IMR-90 (cell line): Measurements from ENCODE around the gene EEF1E1. TPM values are rescaled to one million over a fixed set of nuclear protein-coding genes. Genes with fewer than 3 reads are reported as not detected.

Source experiments
- ATAC-seq: fragments of 200-7000 bp; cut with Tn5 transposase; 2 replicates; pipeline ENCODE4 v1.9.1; 2020; ENCODE audit warnings: low read depth, mild to moderate bottlenecking, moderate library complexity
- Bru-seq: library from RNA; stranded (reverse); fragments of 400-500 nt; gene quantifications from one replicate; lab custom pipeline; 2021; lab: Mats Ljungman, UMichigan
- BruChase-seq, 2 experiments: library from RNA; stranded (reverse); fragments of 400-500 nt; gene quantifications; one replicate each; lab custom pipeline; 2021; lab: Mats Ljungman, UMichigan
- BruUV-seq: library from RNA; stranded (reverse); fragments of 400-500 nt; replicated peaks from 2 replicates; lab custom pipeline; 2021; lab: Mats Ljungman, UMichigan
- CTCF ChIA-PET: fragments of 300-600 bp; formaldehyde crosslinking; extraction: SDS; loops from one replicate; lab custom pipeline; 2021; ENCODE audit warnings: antibody characterized with exemption; lab: Yijun Ruan, JAX
- POLR2A ChIA-PET: fragments of 300-600 bp; sonication (Branson Sonifier 250); formaldehyde crosslinking; loops from one replicate; lab custom pipeline; 2022; ENCODE audit warnings: antibody characterized with exemption; ENCODE audit not compliant: unreplicated experiment; lab: Charles Lee
- DNase-seq: peaks from one replicate; pipeline ENCODE4 v3.0.0; 2013
- H2AFZ ChIP-seq: replicated peaks from 2 replicates; pipeline ENCODE3; 2013; ENCODE audit warnings: low read length, mild to moderate bottlenecking; ENCODE audit not compliant: poor library complexity
- H2AK5ac ChIP-seq: 2 replicates; pipeline ENCODE4 v1.6.1; 2013; ENCODE audit warnings: low read depth, low read length, inconsistent platforms
- H2AK9ac ChIP-seq: replicated peaks from 2 replicates; pipeline ENCODE3; 2013; ENCODE audit warnings: mild to moderate bottlenecking, low read depth, low read length, moderate library complexity; ENCODE audit not compliant: poor library complexity
- H2BK120ac ChIP-seq: 2 replicates; pipeline ENCODE4 v1.6.1; 2013; ENCODE audit warnings: low read depth, low read length, inconsistent platforms
- H2BK15ac ChIP-seq: 3 replicates; pipeline ENCODE4 v1.6.1; 2013; ENCODE audit warnings: low read depth, low read length, inconsistent platforms
- H2BK20ac ChIP-seq: 2 replicates; pipeline ENCODE4 v1.6.1; 2013; ENCODE audit warnings: low read depth, mild to moderate bottlenecking, inconsistent platforms, low read length, moderate library complexity
- H2BK5ac ChIP-seq: 2 replicates; pipeline ENCODE4 v1.6.1; 2013; ENCODE audit warnings: mild to moderate bottlenecking, low read depth, low read length, inconsistent platforms; ENCODE audit not compliant: poor library complexity, severe bottlenecking
- H3K14ac ChIP-seq: replicated peaks from 2 replicates; pipeline ENCODE4 v1.6.1; 2013; ENCODE audit warnings: low read depth, low read length, inconsistent platforms
- H3K18ac ChIP-seq: 2 replicates; pipeline ENCODE4 v1.6.1; 2013; ENCODE audit warnings: low read depth, low read length, control low read depth
- H3K23ac ChIP-seq: 2 replicates; pipeline ENCODE4 v1.6.1; 2013; ENCODE audit warnings: low read depth, low read length, inconsistent platforms
- H3K27ac ChIP-seq: 2 replicates; pipeline ENCODE4 v1.5.1; 2013; ENCODE audit warnings: mild to moderate bottlenecking, control low read depth, low read length; ENCODE audit not compliant: insufficient read depth
- H3K27me3 ChIP-seq: 2 replicates; pipeline ENCODE4 v1.6.1; 2013; ENCODE audit warnings: low read length; ENCODE audit not compliant: control insufficient read depth, insufficient read depth
- H3K36me3 ChIP-seq: 2 replicates; pipeline ENCODE4 v1.6.1; 2013; ENCODE audit warnings: low read length, mixed read lengths; ENCODE audit not compliant: control insufficient read depth, insufficient read depth
- H3K4ac ChIP-seq: 2 replicates; pipeline ENCODE4 v1.6.1; 2013; ENCODE audit warnings: low read depth, low read length, inconsistent platforms
- H3K4me1 ChIP-seq: 2 replicates; pipeline ENCODE4 v1.6.1; 2013; ENCODE audit warnings: low read length, mixed read lengths; ENCODE audit not compliant: control insufficient read depth, insufficient read depth
- H3K4me2 ChIP-seq: 2 replicates; pipeline ENCODE4 v1.6.1; 2013; ENCODE audit warnings: low read depth, mild to moderate bottlenecking, control low read depth, low read length, moderate library complexity
- H3K4me3 ChIP-seq: 2 replicates; pipeline ENCODE4 v1.5.1; 2013; ENCODE audit warnings: low read depth, mild to moderate bottlenecking, control low read depth, low read length, moderate library complexity; ENCODE audit not compliant: insufficient read depth
- H3K56ac ChIP-seq: 2 replicates; pipeline ENCODE4 v1.6.1; 2013; ENCODE audit warnings: low read length, inconsistent platforms; ENCODE audit not compliant: insufficient read depth; ENCODE audit errors: extremely low read depth
- H3K79me1 ChIP-seq, 2 experiments: 2 replicates each; pipeline ENCODE4 v1.6.1; 2013; ENCODE audit warnings: low read length in 2 of 2, inconsistent platforms in 1 of 2, low read depth in 1 of 2
- H3K9ac ChIP-seq: 2 replicates; pipeline ENCODE4 v1.6.1; 2013; ENCODE audit warnings: low read depth, low read length, control low read depth
- H3K9me1 ChIP-seq: 2 replicates; pipeline ENCODE4 v1.6.1; 2013; ENCODE audit warnings: low read length, inconsistent platforms; ENCODE audit not compliant: insufficient read depth
- H3K9me3 ChIP-seq: 2 replicates; pipeline ENCODE4 v1.6.1; 2013; ENCODE audit warnings: low read length; ENCODE audit not compliant: control insufficient read depth, insufficient read depth
- H4K20me1 ChIP-seq: 2 replicates; pipeline ENCODE4 v1.6.1; 2013; ENCODE audit warnings: low read length, inconsistent platforms; ENCODE audit not compliant: insufficient read depth
- H4K5ac ChIP-seq: 2 replicates; pipeline ENCODE4 v1.6.1; 2013; ENCODE audit warnings: mild to moderate bottlenecking, low read depth, low read length, control low read depth
- H4K8ac ChIP-seq, 2 experiments: 2 replicates each; pipeline ENCODE4 v1.6.1; 2013; ENCODE audit warnings: low read depth in 2 of 2, low read length in 2 of 2, control low read depth in 1 of 2, inconsistent platforms in 1 of 2
- H4K91ac ChIP-seq: 2 replicates; pipeline ENCODE4 v1.6.1; 2013; ENCODE audit warnings: low read depth, low read length, inconsistent platforms; ENCODE audit not compliant: insufficient read depth
- BHLHE40 ChIP-seq: fragments of 150-350 bp; IDR thresholded peaks from 2 replicates; pipeline ENCODE4 v1.6.1; 2016; ENCODE audit warnings: mild to moderate bottlenecking, low read depth, low read length
- CEBPB ChIP-seq: IDR thresholded peaks from 2 replicates; pipeline ENCODE4 v1.6.1; 2012; ENCODE audit warnings: low read depth, low read length, improper control_type of control experiment
- CHD1 ChIP-seq: IDR thresholded peaks from 2 replicates; pipeline ENCODE4 v1.6.1; 2012; ENCODE audit warnings: low read depth, low read length, improper control_type of control experiment
- FOS ChIP-seq: fragments of 150-350 bp; IDR thresholded peaks from 2 replicates; pipeline ENCODE4 v1.6.1; 2016; ENCODE audit warnings: low read depth, low read length
- MAZ ChIP-seq: IDR thresholded peaks from 2 replicates; pipeline ENCODE4 v1.6.1; 2012; ENCODE audit warnings: low read depth, mild to moderate bottlenecking, low read length, improper control_type of control experiment, moderate library complexity, borderline replicate concordance
- MXI1 ChIP-seq: IDR thresholded peaks from 2 replicates; pipeline ENCODE4 v1.6.1; 2012; ENCODE audit warnings: low read depth, mild to moderate bottlenecking, low read length, moderate library complexity, borderline replicate concordance
- NFE2L2 ChIP-seq: fragments of 150-350 bp; IDR thresholded peaks from 2 replicates; pipeline ENCODE4 v1.6.1; 2016; ENCODE audit warnings: low read depth, mild to moderate bottlenecking, low read length
- POLR2A ChIP-seq: IDR thresholded peaks from 2 replicates; pipeline ENCODE4 v1.6.1; 2012; ENCODE audit warnings: mild to moderate bottlenecking, low read depth, low read length
- RAD21 ChIP-seq: IDR thresholded peaks from 2 replicates; pipeline ENCODE4 v1.6.1; 2012; ENCODE audit warnings: low read length, improper control_type of control experiment
- RCOR1 ChIP-seq: IDR thresholded peaks from 2 replicates; pipeline ENCODE4 v1.6.1; 2012; ENCODE audit warnings: mild to moderate bottlenecking, low read length, improper control_type of control experiment; ENCODE audit not compliant: insufficient replicate concordance
- RFX5 ChIP-seq: IDR thresholded peaks from 2 replicates; pipeline ENCODE4 v1.8.0; 2012; ENCODE audit warnings: low read depth, mild to moderate bottlenecking, low read length, moderate library complexity
- SMC3 ChIP-seq: fragments of 150-350 bp; IDR thresholded peaks from 2 replicates; pipeline ENCODE4 v1.6.1; 2016; ENCODE audit warnings: low read depth, mild to moderate bottlenecking, antibody characterized with exemption, low read length, moderate library complexity
- USF2 ChIP-seq: fragments of 150-350 bp; IDR thresholded peaks from 2 replicates; pipeline ENCODE4 v1.6.1; 2017; ENCODE audit warnings: mild to moderate bottlenecking, antibody characterized with exemption, low read length, low read depth
- WGBS, 2 experiments: methylation state at CpG; one replicate each; pipeline versions ENCODE4 v1.1.5 to v1.1.7; 2013; ENCODE audit warnings: missing lambda C conversion rate in 2 of 2; ENCODE audit not compliant: insufficient read length in 1 of 2; ENCODE audit errors: extremely low coverage in 2 of 2; 5-methylcytosine and 5-hydroxymethylcytosine counted together
- dilution Hi-C: fragments of 300-500 bp; cut with HindIII; formaldehyde crosslinking; loops from one replicate; pipeline ENCODE4 v1.14.3; 2018; ENCODE audit warnings: low sequenced_read_pairs; ENCODE audit not compliant: unreplicated experiment
- in situ Hi-C: fragments of 300-500 bp; cut with MboI; formaldehyde crosslinking; loops from 3 replicates; pipeline ENCODE4 v1.14.3; 2019; ENCODE audit warnings: low sequenced_read_pairs, inconsistent platforms, mixed read lengths
- intact Hi-C: fragments of 100-400 bp; cut with micrococcal nuclease; formaldehyde crosslinking; loops from 2 replicates; pipeline ENCODE4 v1.10.0; 2022
- long read RNA-seq: library from polyadenylated mRNA; unstranded; transcript quantifications from one replicate; pipeline ENCODE4 v2.0.0, GENCODE V29; 2021; ENCODE audit not compliant: unreplicated experiment
- polyA plus RNA-seq, 3 experiments: library from polyadenylated mRNA; depleted of rRNA; stranded (reverse); fragments of >200 nt; gene quantifications; 2 replicates each; pipeline ENCODE4 v1.2.3, GENCODE V29; 2012; ENCODE audit warnings: low replicate concordance in 1 of 3
- total RNA-seq: library from RNA; depleted of rRNA; stranded (reverse); fragments of >200 nt; gene quantifications from 2 replicates; pipeline ENCODE4 v1.2.3, GENCODE V29; 2012; rRNA removed

Gene EEF1E1
- total RNA-seq (60.0 and 65.8 TPM in 2 replicates), polyA plus RNA-seq (2012; rRNA removed) (68.6 and 77.3 TPM in 2 replicates), Bru-seq, nascent RNA (percentile 73 among the genes with signal in this experiment), BruChase-seq, experiment 1, labeled RNA remaining after a 6-hour chase (percentile 69 among the genes with signal in this experiment), BruChase-seq, experiment 2, labeled RNA remaining after a 2-hour chase (percentile 76 among the genes with signal in this experiment)
- polyA plus RNA-seq (2012; cell fraction: cytosol; rRNA removed): 10.8 and 17.8 TPM in 2 replicates
- 3.3 and 22.4 TPM in 2 replicates for polyA plus RNA-seq (2012; cell fraction: nucleus; rRNA removed; ENCODE audit: low replicate concordance)
- long read RNA-seq, transcript EEF1E1-201 (4 exons, 1,077 nt): major isoform, 24 of 31 reads
- long read RNA-seq, transcript EEF1E1-205 (3 exons, 654 nt): minor isoform, 6 of 31 reads
- long read RNA-seq, partial matches to known transcripts: 0 of 31 reads
- long read RNA-seq, other reads (novel, unspliced or antisense): 0 of 31 reads

DNA sequence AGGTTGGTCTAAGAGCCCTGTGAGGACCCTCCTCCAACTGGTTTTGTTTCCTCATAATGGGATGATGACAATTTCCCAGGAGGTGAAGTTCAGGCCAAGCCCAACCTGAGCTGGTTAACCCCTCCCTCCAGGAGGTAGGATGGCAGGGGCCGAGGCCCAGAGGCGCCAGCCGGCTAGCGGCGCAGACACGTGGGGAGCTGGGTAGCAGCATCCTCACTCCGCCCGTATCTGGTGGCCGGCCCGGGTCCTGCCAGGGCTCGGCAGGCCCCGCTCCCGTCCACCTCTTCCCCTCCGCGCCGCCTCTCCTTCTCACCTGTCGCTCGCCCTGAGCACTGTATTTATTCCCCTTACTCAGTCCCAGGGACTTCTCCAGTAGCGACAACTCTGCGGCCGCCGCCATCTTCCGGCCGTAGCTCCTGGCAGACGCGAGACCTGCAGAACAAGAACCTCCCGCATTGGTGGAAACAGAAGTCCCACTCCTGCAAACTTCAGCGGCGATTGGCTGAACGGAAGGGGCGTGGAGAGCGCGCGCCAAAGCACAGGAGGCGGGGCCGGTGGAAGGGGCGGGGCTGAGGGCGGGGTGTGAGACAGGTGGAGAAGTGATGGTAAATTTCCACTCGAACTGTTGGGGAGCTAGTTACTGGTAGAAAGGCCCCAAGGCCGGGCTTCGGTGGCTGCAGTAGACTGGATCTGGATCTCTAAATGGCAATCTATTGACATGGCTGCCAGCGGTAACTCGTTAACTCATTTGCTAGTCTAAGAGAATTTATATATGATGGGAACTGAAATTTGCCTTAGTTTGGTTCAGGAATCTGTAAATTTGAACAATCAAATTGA is at the start of gene EEF1E1:
EEF1E1 (minus strand) TSS at position 427 of the 837 bp plus-strand sequence; CDS start at position 400, 27 bp downstream.
- peak within 1 kb of the TSS; percentile 79 for H3K23ac ChIP-seq
- H4K91ac ChIP-seq: peak within 1 kb of the TSS; percentile 81
- H3K14ac ChIP-seq: peak within 1 kb of the TSS; percentile 92
- dilution Hi-C loops (no loop called here), in situ Hi-C loops (no loop called here), intact Hi-C loops (loop anchor here (2.0 kb wide), 1 partner anchor 18 kb away; no protein-coding TSS in a partner anchor)
- peak within 1 kb of the TSS; percentile 63 for H2AK5ac ChIP-seq
- BruUV-seq: no TSS peak
- H2AFZ ChIP-seq: peak within 1 kb of the TSS; percentile 98
- H3K4ac ChIP-seq: peak within 1 kb of the TSS; percentile 82
- H4K20me1 ChIP-seq: no peaks in the 10 kb centered on the region
- ChIA-PET POLR2A (no interaction called here), CTCF (interaction anchor here (0.6 to 1.2 kb wide), 3 partner anchors 8 to 241 kb away, joined by 3 to 5 read pairs (median 3); no protein-coding TSS in a partner anchor)
- H3K36me3 ChIP-seq: no peaks in the 10 kb centered on the region
- peaks cover 7 to 29% of the 10 kb centered on the region in 2 experiments; a peak in 3 of 4 replicates for H3K79me1 ChIP-seq
- peak within 1 kb of the TSS; percentile 52 for H2BK20ac ChIP-seq
- ATAC-seq (peak; percentile 99), DNase-seq (peak; percentile 94)
- H2AK9ac ChIP-seq: peak within 1 kb of the TSS; percentile 98
- WGBS, 2 experiments: 1% methylated on average over 16 of the region's 43 CpGs; no CpG with 5 or more reads in 1 of the 2 experiments
- H3K27ac ChIP-seq: peak within 1 kb of the TSS; percentile 60
- H3K18ac ChIP-seq: no peak within 1 kb of the TSS
- peak within 1 kb of the TSS; percentile 68 for H4K5ac ChIP-seq
- peaks cover 8% of the 10 kb centered on the region; the same call in 1 of the 2 replicates for H3K9me1 ChIP-seq
- peak within 1 kb of the TSS; percentile 71; the same call in 2 of the 3 replicates for H2BK15ac ChIP-seq
- peak within 1 kb of the TSS; percentile 86 to 90 for H4K8ac ChIP-seq
- H3K9me3 ChIP-seq: no peaks in the 10 kb centered on the region
- peak within 1 kb of the TSS; percentile 81 for H3K9ac ChIP-seq
- peak within 1 kb of the TSS; percentile 97 for H3K4me2 ChIP-seq
- H2BK120ac ChIP-seq: peak within 1 kb of the TSS; percentile 61
- peak within 1 kb of the TSS; percentile 74 for H2BK5ac ChIP-seq
- H3K4me3 ChIP-seq: peak within 1 kb of the TSS; percentile 92
- H3K4me1 ChIP-seq: no peaks in the 10 kb centered on the region; the same call in 1 of the 2 replicates
- peak within 1 kb of the TSS; percentile 70 for H3K56ac ChIP-seq
- H3K27me3 ChIP-seq: no peaks in the 10 kb centered on the region
- TF ChIP-seq RCOR1 (no peak), BHLHE40 (no peak), RAD21 (no peak), SMC3 (no peak), MXI1 (peak; percentile 95), USF2 (peak; percentile 35; the same call in 1 of the 2 replicates), POLR2A (peak; percentile 81), CHD1 (no peak), CEBPB (no peak), RFX5 (no peak), FOS (no peak), MAZ (peak; percentile 27; the same call in 1 of the 2 replicates), NFE2L2 (no peak)
